Trophoblast cell (in vitro differentiated cells and primary cell): ENCODE data around the gene OPCML.

Source experiments
- DNase-seq, 2 donors: peaks; one replicate each; pipeline ENCODE4 v3.0.0-alpha.2; 2016
- H2AFZ ChIP-seq: 2 replicates; pipeline ENCODE4 v1.6.1; 2013; ENCODE audit warnings: low read length, moderate library complexity, mild to moderate bottlenecking; ENCODE audit not compliant: insufficient read depth, poor library complexity
- H2AK5ac ChIP-seq: 2 replicates; pipeline ENCODE4 v1.6.1; 2013; ENCODE audit warnings: mild to moderate bottlenecking, low read length
- H2BK120ac ChIP-seq: 2 replicates; pipeline ENCODE4 v1.6.1; 2013; ENCODE audit warnings: low read length, mild to moderate bottlenecking, moderate library complexity; ENCODE audit not compliant: insufficient read depth, poor library complexity
- H2BK12ac ChIP-seq: 2 replicates; pipeline ENCODE4 v1.6.1; 2013; ENCODE audit warnings: mild to moderate bottlenecking, low read length, moderate library complexity
- H2BK5ac ChIP-seq: 2 replicates; pipeline ENCODE4 v1.6.1; 2013; ENCODE audit warnings: low read length, low read depth, moderate library complexity, mild to moderate bottlenecking; ENCODE audit not compliant: poor library complexity
- H3K14ac ChIP-seq: 2 replicates; pipeline ENCODE4 v1.6.1; 2013; ENCODE audit warnings: mild to moderate bottlenecking, low read length
- H3K18ac ChIP-seq: 2 replicates; pipeline ENCODE4 v1.6.1; 2013; ENCODE audit warnings: mild to moderate bottlenecking, low read length
- H3K23ac ChIP-seq: 2 replicates; pipeline ENCODE4 v1.6.1; 2013; ENCODE audit warnings: low read length
- H3K27ac ChIP-seq: 2 replicates; pipeline ENCODE4 v1.5.1; 2013; ENCODE audit warnings: low read depth, mild to moderate bottlenecking, inconsistent platforms, low read length, moderate library complexity
- H3K27me3 ChIP-seq: 2 replicates; pipeline ENCODE4 v1.6.1; 2013; ENCODE audit warnings: inconsistent platforms, mild to moderate bottlenecking, low read length, moderate library complexity; ENCODE audit not compliant: insufficient read depth
- H3K36me3 ChIP-seq, 2 experiments: 1 replicate in 1 of 2; 2 replicates in 1 of 2; pipeline ENCODE4 v1.6.1; 2013; ENCODE audit warnings: low read length in 2 of 2, mild to moderate bottlenecking in 2 of 2, moderate library complexity in 1 of 2; ENCODE audit not compliant: insufficient read depth in 2 of 2, control insufficient read depth in 1 of 2
- H3K4ac ChIP-seq: 2 replicates; pipeline ENCODE4 v1.6.1; 2013; ENCODE audit warnings: low read depth, mild to moderate bottlenecking, low read length, moderate library complexity
- H3K4me1 ChIP-seq, 2 experiments: 1 replicate in 1 of 2; 2 replicates in 1 of 2; pipeline ENCODE4 v1.6.1; 2013; ENCODE audit warnings: low read length in 2 of 2, mild to moderate bottlenecking in 2 of 2, moderate library complexity in 1 of 2; ENCODE audit not compliant: insufficient read depth in 2 of 2, control insufficient read depth in 1 of 2
- H3K4me2 ChIP-seq: 2 replicates; pipeline ENCODE4 v1.6.1; 2013; ENCODE audit warnings: inconsistent platforms, mild to moderate bottlenecking, low read length, moderate library complexity
- H3K4me3 ChIP-seq: 2 replicates; pipeline ENCODE4 v1.5.1; 2013; ENCODE audit warnings: mild to moderate bottlenecking, low read depth, low read length, inconsistent platforms
- H3K79me1 ChIP-seq: one replicate; pipeline ENCODE4 v1.6.1; 2013; ENCODE audit warnings: low read length
- H3K79me2 ChIP-seq: 2 replicates; pipeline ENCODE4 v1.6.1; 2013; ENCODE audit warnings: low read length, mild to moderate bottlenecking; ENCODE audit not compliant: control insufficient read depth, insufficient read depth, poor library complexity
- H3K9ac ChIP-seq: 2 replicates; pipeline ENCODE4 v1.6.1; 2013; ENCODE audit warnings: mild to moderate bottlenecking, low read length
- H3K9me3 ChIP-seq: 2 replicates; pipeline ENCODE4 v1.6.1; 2013; ENCODE audit warnings: low read depth, mild to moderate bottlenecking, control low read depth, inconsistent platforms, low read length; ENCODE audit not compliant: insufficient read depth
- H4K12ac ChIP-seq: 2 replicates; pipeline ENCODE4 v1.6.1; 2013; ENCODE audit warnings: low read depth, mild to moderate bottlenecking, low read length, moderate library complexity
- H4K8ac ChIP-seq: 2 replicates; pipeline ENCODE4 v1.6.1; 2013; ENCODE audit warnings: low read depth, mild to moderate bottlenecking, low read length, moderate library complexity
- H4K91ac ChIP-seq: one replicate; pipeline ENCODE4 v1.6.1; 2013; ENCODE audit warnings: low read depth, mild to moderate bottlenecking, low read length, moderate library complexity
- WGBS: extraction: QIAGEN DNeasy Blood & Tissue Kit; methylation state at CpG from one replicate; pipeline ENCODE4 v1.1.7; 2013; ENCODE audit warnings: missing lambda C conversion rate; ENCODE audit not compliant: insufficient read length, insufficient coverage; ENCODE audit errors: extremely low coverage; 5-methylcytosine and 5-hydroxymethylcytosine counted together

OPCML gene

DNA sequence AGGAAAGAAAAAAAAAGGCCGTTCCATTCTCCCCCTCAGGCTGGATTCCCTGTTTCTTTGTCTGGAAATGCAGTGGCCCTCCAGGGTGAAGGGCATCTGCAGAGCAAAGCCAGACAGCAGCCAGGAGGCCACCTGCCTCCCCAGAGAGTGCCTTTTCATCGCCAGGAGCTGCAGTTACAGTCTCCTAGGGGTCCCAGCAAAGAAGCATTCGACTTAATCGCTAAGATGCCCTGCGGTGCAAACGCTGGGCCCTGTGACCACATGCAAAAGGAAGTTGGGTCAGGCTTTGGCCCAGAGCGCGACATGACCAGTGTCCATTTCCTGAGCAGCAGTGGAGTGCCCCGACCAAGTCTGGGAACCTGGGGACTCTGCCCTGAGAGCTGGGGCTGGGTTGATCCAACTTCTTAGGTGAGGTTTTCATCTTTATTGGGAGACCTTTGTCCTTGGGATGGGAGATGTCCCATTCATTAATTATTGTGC is 304.6 kb downstream of the OPCML start:
- Histone ChIP-seq H4K12ac (no peak overlapping the region), H3K4me2 (no peak overlapping the region), H2BK120ac (no peak overlapping the region), H3K27me3 (no peaks in the 10 kb centered on the region), H2AFZ (no peak overlapping the region), H4K91ac (no peak overlapping the region), H2BK12ac (no peak overlapping the region), H3K36me3 (no peaks in the 10 kb centered on the region), H3K4me3 (no peak overlapping the region), H3K79me2 (no peaks in the 10 kb centered on the region), H4K8ac (no peak overlapping the region), H3K27ac (no peak overlapping the region), H3K4me1 (peaks cover 11 to 13% of the 10 kb centered on the region in 2 experiments), H3K9ac (no peak overlapping the region), H3K79me1 (no peaks in the 10 kb centered on the region), H3K9me3 (no peaks in the 10 kb centered on the region), H3K18ac (no peak overlapping the region), H2AK5ac (no peak overlapping the region), H3K14ac (no peak overlapping the region), H3K23ac (no peak overlapping the region), H3K4ac (no peak overlapping the region), H2BK5ac (no peak overlapping the region)
- DNase-seq = no peak
- no CpG with 5 or more reads among the region's 9 CpGs for WGBS

DNA sequence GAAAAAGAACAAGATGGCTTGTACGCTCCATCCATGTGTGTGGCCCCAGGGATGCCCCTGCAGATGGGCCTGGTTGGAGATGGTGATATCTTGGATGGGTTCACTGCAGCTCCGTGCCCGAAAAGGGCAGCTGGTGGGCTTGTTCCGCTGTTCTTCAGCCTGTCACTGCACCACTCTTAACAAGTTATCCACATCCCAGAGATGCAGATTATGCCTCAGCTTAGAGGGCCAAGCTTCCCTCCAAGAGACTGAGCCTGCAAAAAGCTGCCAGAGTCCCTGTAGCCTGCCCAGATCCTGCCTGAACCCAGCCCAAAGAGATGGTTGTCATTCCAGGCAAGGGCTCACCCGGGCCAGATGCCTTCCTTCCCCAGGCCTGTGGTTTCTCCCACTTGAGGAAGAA is 308.0 kb downstream of the OPCML start:
- Histone ChIP-seq H4K8ac (no peak overlapping the region), H3K79me1 (peaks cover 3% of the 10 kb centered on the region), H3K36me3 (no peaks in the 10 kb centered on the region), H2AFZ (no peak overlapping the region), H3K27me3 (no peaks in the 10 kb centered on the region), H2BK5ac (no peak overlapping the region), H3K4me2 (no peak overlapping the region), H3K9ac (no peak overlapping the region), H3K27ac (no peak overlapping the region), H3K79me2 (no peaks in the 10 kb centered on the region), H2AK5ac (no peak overlapping the region), H2BK120ac (no peak overlapping the region), H3K14ac (no peak overlapping the region), H3K4me3 (no peak overlapping the region), H3K18ac (no peak overlapping the region), H3K9me3 (no peaks in the 10 kb centered on the region), H2BK12ac (no peak overlapping the region), H3K4ac (no peak overlapping the region), H3K23ac (no peak overlapping the region), H3K4me1 (peaks cover 17 to 25% of the 10 kb centered on the region in 2 experiments), H4K12ac (no peak overlapping the region), H4K91ac (no peak overlapping the region)
- no peak for DNase-seq
- no CpG with 5 or more reads among the region's 5 CpGs for WGBS

DNA sequence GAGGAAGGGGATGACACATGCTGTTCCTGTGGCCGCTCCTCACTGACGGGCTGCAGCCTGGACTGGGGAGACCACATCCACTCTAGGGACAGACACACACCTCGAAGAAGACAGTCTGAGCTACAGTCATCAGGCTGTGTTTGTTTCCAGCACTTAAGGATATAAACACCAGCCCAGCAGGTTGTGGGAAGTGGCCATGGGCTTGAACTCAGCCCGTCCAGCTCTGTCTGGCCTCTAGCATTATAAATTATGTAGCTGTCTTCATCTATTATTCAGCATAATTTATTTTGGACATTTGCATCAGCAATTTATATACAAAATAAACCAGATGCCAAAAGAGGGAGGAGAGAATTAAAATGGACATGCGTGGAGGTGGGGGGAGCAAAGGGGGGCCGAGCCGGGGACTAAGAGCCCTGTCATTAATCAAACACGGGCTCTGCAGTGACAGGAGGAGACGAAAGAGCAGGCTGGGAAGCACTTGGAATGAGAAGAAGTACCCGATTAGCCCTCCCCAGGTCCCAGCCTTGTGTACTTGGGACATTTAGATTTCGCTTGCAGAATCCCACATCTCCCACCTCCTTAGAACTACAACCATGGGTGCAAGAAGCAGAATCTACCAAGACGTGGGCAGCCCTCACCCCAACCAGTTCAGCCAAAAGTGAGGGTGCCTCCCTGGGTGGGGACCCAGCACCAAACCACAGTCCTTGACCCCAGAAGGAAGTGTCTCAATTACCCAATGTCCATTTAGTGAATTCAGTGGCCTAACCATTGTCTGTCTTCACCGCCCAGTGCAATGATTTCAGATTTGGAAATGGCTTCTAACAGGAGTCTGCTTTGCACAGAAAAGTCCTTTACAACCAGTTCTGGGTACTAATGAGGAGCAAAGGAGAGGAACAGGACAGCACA is 309.6 kb downstream of the OPCML start:
- Histone ChIP-seq H3K18ac (no peak overlapping the region), H3K36me3 (no peaks in the 10 kb centered on the region), H2BK120ac (no peak overlapping the region), H3K14ac (no peak overlapping the region), H3K9ac (no peak overlapping the region), H3K4me1 (peaks cover 8 to 18% of the 10 kb centered on the region in 2 experiments), H3K27me3 (no peaks in the 10 kb centered on the region), H3K4me3 (no peak overlapping the region), H3K4me2 (no peak overlapping the region), H2AFZ (no peak overlapping the region), H2BK12ac (no peak overlapping the region), H3K23ac (no peak overlapping the region), H3K79me2 (no peaks in the 10 kb centered on the region), H3K4ac (no peak overlapping the region), H2BK5ac (no peak overlapping the region), H4K12ac (no peak overlapping the region), H3K79me1 (peaks cover 3% of the 10 kb centered on the region), H3K27ac (no peak overlapping the region), H4K91ac (no peak overlapping the region), H2AK5ac (no peak overlapping the region), H4K8ac (no peak overlapping the region), H3K9me3 (no peaks in the 10 kb centered on the region)
- no peak for DNase-seq
- no CpG with 5 or more reads among the region's 13 CpGs for WGBS

DNA sequence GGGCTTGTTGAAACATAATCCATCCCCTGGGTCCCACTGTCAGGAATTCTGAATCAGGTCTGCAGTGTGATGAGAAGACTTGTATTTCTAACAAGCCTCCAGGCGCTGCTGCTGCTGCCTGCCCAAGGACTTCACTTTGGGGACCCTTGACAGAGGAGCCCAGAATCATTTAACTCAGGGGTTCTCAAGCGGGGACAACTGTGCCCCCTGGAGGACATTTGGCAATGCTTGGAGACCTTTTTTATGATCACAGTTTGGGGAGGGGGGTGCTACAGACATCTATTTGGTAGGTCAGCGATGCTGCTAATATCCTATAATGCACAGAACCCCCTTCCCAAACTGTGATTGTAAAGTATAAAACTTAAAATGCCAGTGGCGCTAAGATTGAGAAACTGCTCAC is 312.8 kb downstream of the OPCML start:
- no peak overlapping the region for H2BK12ac ChIP-seq
- H3K23ac ChIP-seq = no peak overlapping the region
- WGBS = no CpG with 5 or more reads among the region's 4 CpGs
- no peak overlapping the region for H3K14ac ChIP-seq
- no peak overlapping the region for H3K9ac ChIP-seq
- DNase-seq = no peak
- no peak overlapping the region for H4K12ac ChIP-seq
- H2BK5ac ChIP-seq = no peak overlapping the region
- no peak overlapping the region for H3K4ac ChIP-seq
- no peak overlapping the region for H4K8ac ChIP-seq
- H4K91ac ChIP-seq = no peak overlapping the region
- H3K4me3 ChIP-seq = no peak overlapping the region
- no peaks in the 10 kb centered on the region for H3K36me3 ChIP-seq
- peaks cover 6 to 14% of the 10 kb centered on the region in 2 experiments for H3K4me1 ChIP-seq
- no peak overlapping the region for H3K27ac ChIP-seq
- H3K18ac ChIP-seq = no peak overlapping the region
- no peak overlapping the region for H2BK120ac ChIP-seq
- H3K79me1 ChIP-seq = peaks cover 3% of the 10 kb centered on the region
- no peaks in the 10 kb centered on the region for H3K27me3 ChIP-seq
- no peak overlapping the region for H3K4me2 ChIP-seq
- H3K9me3 ChIP-seq = no peaks in the 10 kb centered on the region
- H2AK5ac ChIP-seq = no peak overlapping the region
- H2AFZ ChIP-seq = no peak overlapping the region
- H3K79me2 ChIP-seq = no peaks in the 10 kb centered on the region
